AG09319 (cell line): ENCODE results near the gene DSP.
A peak's percentile ranks its signal among the peaks of the same experiment; 100 is the strongest.

Source experiments
- DNase-seq: peaks from one replicate; pipeline ENCODE4 v3.0.0-alpha.2; 2010; ENCODE audit warnings: low read depth; ENCODE audit errors: extremely low read depth
- CTCF ChIP-seq: IDR thresholded peaks from 2 replicates; pipeline ENCODE4 v1.5.1; 2011; ENCODE audit warnings: low read depth, mild to moderate bottlenecking, inconsistent platforms, low read length, moderate library complexity

The DSP gene

GRCh38 chr6:7593229-7593628 lies 51.8 kb downstream of the DSP start:
- DNase-seq: no peak
- no peak for TF ChIP-seq CTCF

- no peak for DNase-seq
- TF ChIP-seq CTCF: no peak
Observed at GRCh38 chr6:7594579-7595125, 53.2 kb downstream of the DSP start.

GRCh38 chr6:7604003-7604402 lies 62.5 kb downstream of the DSP start:
- TF ChIP-seq CTCF: no peak

GRCh38 chr6:7604506-7604905 lies 63.0 kb downstream of the DSP start:
- no peak for TF ChIP-seq CTCF
- DNase-seq: no peak

More at GRCh38 chr6:7604003-7604402, 62.5 kb downstream of the DSP start:
- DNase-seq: no peak

GRCh38 chr6:7615611-7616383 lies 74.3 kb downstream of the DSP start:
- peak; percentile 78 for TF ChIP-seq CTCF
- DNase-seq: peak; percentile 32

- TF ChIP-seq CTCF: peak; percentile 17; the same call in 1 of the 2 replicates
- DNase-seq: peak; percentile 64
Observed at GRCh38 chr6:7617801-7618764, 76.6 kb downstream of the DSP start.
